Measurements from ENCODE around the gene GPR61. TPM values are rescaled to one million over a fixed set of nuclear protein-coding genes. Genes with fewer than 3 reads are reported as not detected.
A peak's percentile ranks its signal among the peaks of the same experiment; 100 is the strongest.

The GPR61 gene
- total and polyA plus RNA-seq, 7 donors, result 0.10 to 1.4 (median 0.18) TPM; not detected in 4

DNA sequence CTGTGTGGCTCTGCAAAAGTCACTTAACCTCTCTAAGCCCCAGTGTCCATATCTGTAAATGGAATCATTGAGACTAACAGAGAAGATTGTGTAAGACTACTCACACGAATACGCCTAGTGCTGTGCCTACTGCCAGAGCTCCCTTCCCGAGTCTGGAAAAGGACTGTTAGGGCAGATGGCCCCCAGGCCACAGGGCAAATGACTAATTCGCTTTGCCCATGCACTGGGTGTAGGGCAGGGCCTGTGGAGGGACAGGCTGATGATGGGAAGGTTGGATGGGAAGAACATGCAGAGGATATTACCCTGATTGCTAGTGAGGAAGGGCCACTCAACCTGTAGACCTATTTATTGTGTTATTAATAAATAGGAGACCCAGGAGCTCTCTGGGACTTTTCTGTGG lies 4.2 kb upstream of the GPR61 start:
- Histone ChIP-seq H3K9me3 (no peaks in the 10 kb centered on the region), H3K27me3 (ENCODE audit: insufficient read depth in 3 of 3, low read length in 2 of 3) (no peaks in the 10 kb centered on the region), H3K36me3 (ENCODE audit: insufficient read depth in 1 of 2, low read depth in 1 of 2) (no peaks in the 10 kb centered on the region), H3K27ac (peak overlapping the region; percentile 85), H3K4me3 (peak overlapping the region; percentile 30), H3K4me1 (peaks cover 53% of the 10 kb centered on the region)
- no peak for TF ChIP-seq CTCF (IDR thresholded peaks at IDR 0.05)
- intact Hi-C loops (cut with DNase I), result no loop called here
- 27 to 51% (median 30%) methylated on average over 4 of the region's 4 CpGs for WGBS, 3 donors
- ATAC-seq, result peak; percentile 14 to 42 (median 25)
- DNase-seq, result peak in 1 of 2 donors; percentile 53

DNA sequence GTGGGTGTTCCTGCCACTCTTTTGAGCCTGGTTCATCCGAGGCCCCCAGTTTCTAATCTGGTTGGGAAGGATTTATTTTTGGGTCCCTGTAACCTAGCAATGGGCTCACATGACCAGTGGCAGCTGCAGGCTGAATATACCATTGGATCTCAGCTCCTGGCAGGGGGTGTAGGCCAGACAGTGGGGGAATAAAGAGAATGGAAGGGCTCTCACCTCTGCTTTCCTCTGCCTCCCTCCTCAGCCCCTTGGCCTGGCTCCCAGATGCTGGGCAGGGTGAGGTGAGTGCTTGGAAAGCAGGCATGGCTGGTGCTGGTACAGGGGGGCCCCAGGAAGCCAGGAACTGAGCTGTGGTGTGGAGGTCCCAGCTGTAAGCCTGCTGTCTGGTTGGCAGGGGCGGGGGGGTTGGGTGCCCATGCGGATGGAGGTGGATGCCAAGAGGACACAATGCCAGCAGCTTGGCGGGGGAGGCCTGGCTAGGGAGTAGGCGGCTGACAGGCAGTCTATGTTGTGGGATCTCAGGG lies 3.6 kb upstream of the GPR61 start:
- DNase-seq, result peak; percentile 45 to 84
- H3K4me3 ChIP-seq, result peak overlapping the region; percentile 30
- no peaks in the 10 kb centered on the region for H3K27me3 ChIP-seq (ENCODE audit: insufficient read depth in 3 of 3, low read length in 2 of 3)
- H3K4me1 ChIP-seq, result peaks cover 53% of the 10 kb centered on the region
- TF ChIP-seq CTCF (IDR thresholded peaks at IDR 0.05), result no peak
- no peaks in the 10 kb centered on the region for H3K36me3 ChIP-seq (ENCODE audit: insufficient read depth in 1 of 2, low read depth in 1 of 2)
- intact Hi-C loops (cut with DNase I), result no loop called here
- H3K27ac ChIP-seq, result peak overlapping the region; percentile 85
- WGBS, 3 donors, result 18 to 27% (median 24%) methylated on average over 5 of the region's 5 CpGs
- peak; percentile 73 to 79 (median 76) for ATAC-seq
- no peaks in the 10 kb centered on the region for H3K9me3 ChIP-seq

GRCh38 chr1:109537450-109538178 lies 2.1 kb upstream of the GPR61 start:
- no peak for ATAC-seq
- intact Hi-C loops (cut with DNase I), result no loop called here

GRCh38 chr1:109538827-109539555 lies 681 bp upstream of the GPR61 start:
- no peak for TF ChIP-seq CTCF (IDR thresholded peaks at IDR 0.05)
- H3K27ac ChIP-seq, result no peak overlapping the region
- intact Hi-C loops (cut with DNase I), result no loop called here
- ATAC-seq, result no peak
- peaks cover 38% of the 10 kb centered on the region for H3K4me1 ChIP-seq
- 91 to 94% (median 93%) methylated on average over 9 of the region's 9 CpGs for WGBS, 3 donors
- H3K27me3 ChIP-seq (ENCODE audit: insufficient read depth in 3 of 3, low read length in 2 of 3), result no peaks in the 10 kb centered on the region
- no peak for DNase-seq
- H3K9me3 ChIP-seq, result no peaks in the 10 kb centered on the region
- H3K4me3 ChIP-seq, result no peak overlapping the region
- no peaks in the 10 kb centered on the region for H3K36me3 ChIP-seq (ENCODE audit: insufficient read depth in 1 of 2, low read depth in 1 of 2)

More at GRCh38 chr1:109537450-109538178, 2.1 kb upstream of the GPR61 start:
- H3K27ac ChIP-seq, result no peak overlapping the region
- H3K27me3 ChIP-seq (ENCODE audit: insufficient read depth in 3 of 3, low read length in 2 of 3), result no peaks in the 10 kb centered on the region
- WGBS, 3 donors, result 72 to 82% (median 75%) methylated on average over 9 of the region's 9 CpGs
- H3K4me3 ChIP-seq, result no peak overlapping the region
- H3K36me3 ChIP-seq (ENCODE audit: insufficient read depth in 1 of 2, low read depth in 1 of 2), result no peaks in the 10 kb centered on the region
- H3K9me3 ChIP-seq, result no peaks in the 10 kb centered on the region
- no peak for TF ChIP-seq CTCF (IDR thresholded peaks at IDR 0.05)
- H3K4me1 ChIP-seq, result peaks cover 43% of the 10 kb centered on the region
- peak in 1 of 2 donors; percentile 53 for DNase-seq
